GM12878 (cell line): Measurements from ENCODE around the gene LMOD1. TPM values are rescaled to one million over a fixed set of nuclear protein-coding genes. Genes with fewer than 3 reads are reported as not detected.

ENCODE experiments used
- ATAC-seq: fragments of 200-7000 bp; cut with Tn5 transposase; 3 replicates; pipeline ENCODE4 v1.9.1; 2020; ENCODE audit warnings: mild to moderate bottlenecking, moderate library complexity
- BruUV-seq: library from RNA; stranded (reverse); fragments of 400-500 nt; replicated peaks from 2 replicates; lab custom pipeline; 2021; lab: Mats Ljungman, UMichigan
- CTCF ChIA-PET: fragments of 300-600 bp; sonication (Branson Sonifier 250); formaldehyde crosslinking; extraction: SDS; loops from one replicate; lab custom pipeline; 2021; ENCODE audit warnings: inconsistent platforms; lab: Yijun Ruan, JAX
- POLR2A ChIA-PET: fragments of 350-600 bp; formaldehyde crosslinking; extraction: SDS; loops from one replicate; lab custom pipeline; 2021; ENCODE audit warnings: inconsistent platforms; lab: Charles Lee
- RAD21 ChIA-PET: fragments of 300-600 bp; sonication (Branson Sonifier 250); formaldehyde crosslinking; loops from one replicate; lab custom pipeline; 2023; ENCODE audit warnings: antibody characterized with exemption; ENCODE audit not compliant: unreplicated experiment; lab: Charles Lee
- SMC1A ChIA-PET: fragments of 300-600 bp; sonication (Branson Sonifier 250); formaldehyde crosslinking; loops from one replicate; lab custom pipeline; 2023; ENCODE audit not compliant: unreplicated experiment, uncharacterized antibody; lab: Charles Lee
- DNase-seq: peaks from one replicate; pipeline ENCODE4 v3.0.0-alpha.2; 2011; ENCODE audit warnings: low read depth, low spot score
- FAIRE-seq: peaks from 3 replicates; lab custom pipeline; 2011; peaks lifted over from hg19 to GRCh38; lab: Jason Lieb, UNC
- H2AFZ ChIP-seq: 2 replicates; pipeline ENCODE4 v1.6.0; 2011; ENCODE audit warnings: low read depth, low read length, control low read depth; ENCODE audit not compliant: control insufficient read depth
- H3K27ac ChIP-seq: 2 replicates; pipeline ENCODE4 v1.5.1; 2011; ENCODE audit warnings: control low read depth; ENCODE audit not compliant: control insufficient read depth, insufficient read depth
- H3K27me3 ChIP-seq, 2 experiments: replicated peaks in 1 of 2; 2 replicates each; pipeline versions ENCODE4 v1.6.0 to v1.6.1; 2011; ENCODE audit warnings: low read length in 1 of 2; ENCODE audit not compliant: control insufficient read depth in 2 of 2, insufficient read depth in 2 of 2
- H3K36me3 ChIP-seq, 2 experiments: 2 replicates each; pipeline ENCODE4 v1.5.1; 2011; ENCODE audit warnings: low read length in 1 of 2; ENCODE audit not compliant: control insufficient read depth in 2 of 2, insufficient read depth in 2 of 2
- H3K4me1 ChIP-seq: 2 replicates; pipeline ENCODE4 v1.6.1; 2011; ENCODE audit warnings: mild to moderate bottlenecking, low read length, moderate library complexity, mixed read lengths; ENCODE audit not compliant: control insufficient read depth, insufficient read depth
- H3K4me2 ChIP-seq: 2 replicates; pipeline ENCODE4 v1.6.0; 2011; ENCODE audit warnings: control low read depth; ENCODE audit not compliant: control insufficient read depth, insufficient read depth
- H3K4me3 ChIP-seq: fragments of 200-600 bp; sonication (generic); 2 replicates; pipeline ENCODE4 v1.5.1; 2016
- H3K79me2 ChIP-seq: 2 replicates; pipeline ENCODE4 v1.6.0; 2011; ENCODE audit warnings: low read length; ENCODE audit not compliant: control insufficient read depth, insufficient read depth
- H3K9ac ChIP-seq: 2 replicates; pipeline ENCODE4 v1.8.0; 2011; ENCODE audit warnings: low read length, control low read depth, mixed read lengths; ENCODE audit not compliant: control insufficient read depth, insufficient read depth
- H3K9me3 ChIP-seq: replicated peaks from 3 replicates; pipeline ENCODE4 v1.5.1; 2011; ENCODE audit warnings: mild to moderate bottlenecking, low read length; ENCODE audit not compliant: control insufficient read depth, insufficient read depth
- H4K20me1 ChIP-seq: 2 replicates; pipeline ENCODE4 v1.6.0; 2011; ENCODE audit not compliant: control insufficient read depth, insufficient read depth
- E2F4 ChIP-seq: IDR thresholded peaks from 2 replicates; pipeline ENCODE4 v1.6.1; 2012; ENCODE audit warnings: low read depth, low read length, improper control_type of control experiment
- E4F1 ChIP-seq: fragments of 450-650 bp; IDR thresholded peaks from 2 replicates; pipeline ENCODE4 v1.6.1; 2018; ENCODE audit warnings: borderline replicate concordance, mild to moderate bottlenecking; ENCODE audit not compliant: partially characterized antibody
- HDAC6 ChIP-seq: fragments of 200-600 bp; sonication (generic); IDR thresholded peaks from one replicate; pipeline ENCODE4 v1.8.0; 2017; ENCODE audit warnings: antibody characterized with exemption; ENCODE audit not compliant: unreplicated experiment
- NFIC ChIP-seq: IDR thresholded peaks from 2 replicates; pipeline ENCODE4 v1.6.1; 2012; ENCODE audit warnings: low read depth, mild to moderate bottlenecking, inconsistent platforms, low read length, moderate library complexity
- ZBTB4 ChIP-seq: fragments of 450-650 bp; formaldehyde crosslinking; IDR thresholded peaks from 2 replicates; pipeline ENCODE4 v1.4.0; 2022; ENCODE audit warnings: mild to moderate bottlenecking, moderate library complexity
- ZBTB40 ChIP-seq: fragments of 450-650 bp; IDR thresholded peaks from 2 replicates; pipeline ENCODE4 v1.6.1; 2016; ENCODE audit warnings: mild to moderate bottlenecking, moderate library complexity, borderline replicate concordance
- WGBS: methylation state at CpG from one replicate; pipeline ENCODE4 v1.1.6; 2016; ENCODE audit warnings: low lambda C conversion rate; ENCODE audit not compliant: insufficient replicate concordance, insufficient coverage; ENCODE audit errors: missing lambda C conversion rate; 5-methylcytosine and 5-hydroxymethylcytosine counted together
- in situ Hi-C: fragments of 300-500 bp; cut with MboI; formaldehyde crosslinking; loops from 9 replicates; pipeline ENCODE4 v1.14.3; 2018; ENCODE audit warnings: mixed read lengths
- intact Hi-C: fragments of 100-400 bp; cut with micrococcal nuclease; formaldehyde crosslinking; loops from one replicate; pipeline ENCODE4 v1.14.2; 2022; ENCODE audit not compliant: unreplicated experiment
- polyA plus RNA-seq, 11 experiments: library from polyadenylated mRNA; depleted of rRNA in 4 of 11; unstranded in 6 of 11; stranded (reverse) in 5 of 11; fragments of >200 nt; fragmentation: Nextera tagmentation in 4 of 11; fragmentation: Illumina TruSeq in 1 of 11; extraction: Ambion mirVana in 4 of 11; extraction: Trizol in 1 of 11; gene quantifications; 1 replicate in 1 of 11; 2 replicates in 10 of 11; pipeline versions ENCODE4 v1.2.1 to v1.2.3, GENCODE V29; 2011 to 2016; ENCODE audit warnings: inconsistent platforms in 2 of 11, missing spikeins in 2 of 11, low read depth in 1 of 11
- total RNA-seq, 4 experiments: library from RNA; depleted of rRNA in 3 of 4; stranded (reverse); fragments of >200 nt in 3 of 4; fragmentation: Illumina TruSeq in 1 of 4; extraction: Trizol in 1 of 4; gene quantifications; 2 replicates each; pipeline versions ENCODE4 v1.2.1 to v1.2.3, GENCODE V29; 2013 to 2021

LMOD1 gene
- total and polyA plus RNA-seq, 10 of the 15 experiments (the other 5 are each of a cell fraction or from before 2014, with no cell fraction given), result 0.15 TPM; not detected in 9

GRCh38 chr1:201970334-201971159 is 24.2 kb upstream of the LMOD1 start (continued):
- TF ChIP-seq E2F4, result no peak

- RAD21 ChIA-PET, result interaction anchor here (2.9 kb wide), 1 partner anchor 72 kb away, joined by 12 read pairs; no protein-coding TSS in a partner anchor
- no peak for DNase-seq
- SMC1A ChIA-PET, result interaction anchor here (0.7 to 2.5 kb wide), 4 partner anchors 13 to 152 kb away, joined by 3 to 9 read pairs (median 4); no protein-coding TSS in a partner anchor
- peaks cover 6% of the 10 kb centered on the region for H3K4me1 ChIP-seq
- no peak overlapping the region for H2AFZ ChIP-seq
- H3K4me2 ChIP-seq, result no peak overlapping the region
- POLR2A ChIA-PET, result interaction anchor here (0.6 to 0.7 kb wide), 2 partner anchors 165 to 413 kb away, joined by 3 read pairs; no protein-coding TSS in a partner anchor
- no peaks in the 10 kb centered on the region for H4K20me1 ChIP-seq
- FAIRE-seq, result no peak
- ATAC-seq, result no peak
- intact Hi-C loops (no loop called here), in situ Hi-C loops (no loop called here)
- no TSS peak for BruUV-seq
- H3K79me2 ChIP-seq, result no peaks in the 10 kb centered on the region
- H3K9me3 ChIP-seq, result no peaks in the 10 kb centered on the region
- H3K27ac ChIP-seq, result no peak overlapping the region
- CTCF ChIA-PET, result interaction anchor here (1.7 to 14.5 kb wide), 2 partner anchors 10 to 73 kb away, joined by 4 to 233 read pairs; no protein-coding TSS in a partner anchor
- no peak overlapping the region for H3K9ac ChIP-seq
- no peak overlapping the region for H3K4me3 ChIP-seq
- WGBS, result 83% methylated on average over 16 of the region's 16 CpGs
- H3K36me3 ChIP-seq, result peaks cover 7 to 29% of the 10 kb centered on the region in 2 experiments
- no peaks in the 10 kb centered on the region for H3K27me3 ChIP-seq
- TF ChIP-seq ZBTB40 (no peak), HDAC6 (no peak), E4F1 (no peak), ZBTB4 (CRISPR knock-in tag) (no peak), NFIC (no peak)
These were observed 22.0 kb upstream of the LMOD1 start for GRCh38 chr1:201968202-201968925.
